Endothelial cell (in vitro differentiated cells): Measurements from ENCODE around the gene FARSB. TPM values are rescaled to one million over a fixed set of nuclear protein-coding genes. Genes with fewer than 3 reads are reported as not detected.

Experiments
- DNase-seq: peaks from one replicate; pipeline ENCODE4 v3.0.0; 2021; ENCODE audit warnings: low spot score
- H3K27ac Mint-ChIP-seq: one replicate; pipeline ENCODE4 v1.8.0; 2021; ENCODE audit warnings: mixed read lengths, inconsistent platforms; ENCODE audit not compliant: unreplicated experiment
- H3K27me3 Mint-ChIP-seq: one replicate; pipeline ENCODE4 v1.8.0; 2021; ENCODE audit warnings: mild to moderate bottlenecking, moderate library complexity, mixed read lengths, inconsistent platforms; ENCODE audit not compliant: unreplicated experiment
- H3K36me3 Mint-ChIP-seq: one replicate; pipeline ENCODE4 v1.8.0; 2021; ENCODE audit warnings: mild to moderate bottlenecking, low read depth, mixed read lengths, inconsistent platforms; ENCODE audit not compliant: unreplicated experiment
- H3K4me1 Mint-ChIP-seq: one replicate; pipeline ENCODE4 v1.8.0; 2021; ENCODE audit warnings: mild to moderate bottlenecking, mixed read lengths, inconsistent platforms; ENCODE audit not compliant: unreplicated experiment
- H3K4me3 Mint-ChIP-seq: one replicate; pipeline ENCODE4 v1.8.0; 2021; ENCODE audit warnings: mild to moderate bottlenecking, mixed read lengths, inconsistent platforms; ENCODE audit not compliant: unreplicated experiment
- H3K9me3 Mint-ChIP-seq: one replicate; pipeline ENCODE4 v1.8.0; 2021; ENCODE audit warnings: mixed read lengths, inconsistent platforms; ENCODE audit not compliant: unreplicated experiment
- total RNA-seq: library from RNA; stranded (reverse); fragmentation: NEBNext Ultra II Directional; extraction: Animal tissue kit (Norgen Biotek cat#: 25700); gene quantifications from one replicate; pipeline ENCODE4 v1.2.1, GENCODE V29; 2021; ENCODE audit not compliant: unreplicated experiment
- TF ChIP-seq, protein P1 (sequence below): fragments of 200-600 bp; sonication (generic); IDR thresholded peaks from one replicate; pipeline ENCODE4 v1.5.0; 2021; ENCODE audit warnings: antibody characterized with exemption; ENCODE audit not compliant: unreplicated experiment

Gene FARSB
- total RNA-seq, 1 donor from 2014 or later, result 11.9 TPM

DNA sequence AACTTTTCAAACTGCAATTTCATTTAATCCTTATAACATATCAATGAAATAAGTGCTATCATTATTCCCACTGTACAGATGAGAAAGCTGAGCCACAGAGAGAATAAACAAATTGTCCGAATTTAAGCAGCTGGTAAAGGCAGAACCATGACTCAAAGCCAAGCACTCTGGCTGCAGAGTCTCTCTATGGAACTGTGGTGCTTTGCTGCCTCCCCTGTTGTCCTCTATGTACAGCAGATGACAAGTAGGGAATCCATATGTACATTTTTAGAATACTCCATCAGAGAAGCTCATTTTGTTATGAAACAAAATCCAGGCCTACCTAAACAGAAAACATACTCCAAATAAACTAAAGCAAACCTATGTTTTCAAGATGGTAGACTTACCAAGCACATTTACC lies 45.1 kb downstream of the FARSB start:
- H3K27ac Mint-ChIP-seq, result no peak overlapping the region
- no peak for DNase-seq
- H3K27me3 Mint-ChIP-seq, result no peaks in the 10 kb centered on the region
- TF ChIP-seq, protein P1, sequence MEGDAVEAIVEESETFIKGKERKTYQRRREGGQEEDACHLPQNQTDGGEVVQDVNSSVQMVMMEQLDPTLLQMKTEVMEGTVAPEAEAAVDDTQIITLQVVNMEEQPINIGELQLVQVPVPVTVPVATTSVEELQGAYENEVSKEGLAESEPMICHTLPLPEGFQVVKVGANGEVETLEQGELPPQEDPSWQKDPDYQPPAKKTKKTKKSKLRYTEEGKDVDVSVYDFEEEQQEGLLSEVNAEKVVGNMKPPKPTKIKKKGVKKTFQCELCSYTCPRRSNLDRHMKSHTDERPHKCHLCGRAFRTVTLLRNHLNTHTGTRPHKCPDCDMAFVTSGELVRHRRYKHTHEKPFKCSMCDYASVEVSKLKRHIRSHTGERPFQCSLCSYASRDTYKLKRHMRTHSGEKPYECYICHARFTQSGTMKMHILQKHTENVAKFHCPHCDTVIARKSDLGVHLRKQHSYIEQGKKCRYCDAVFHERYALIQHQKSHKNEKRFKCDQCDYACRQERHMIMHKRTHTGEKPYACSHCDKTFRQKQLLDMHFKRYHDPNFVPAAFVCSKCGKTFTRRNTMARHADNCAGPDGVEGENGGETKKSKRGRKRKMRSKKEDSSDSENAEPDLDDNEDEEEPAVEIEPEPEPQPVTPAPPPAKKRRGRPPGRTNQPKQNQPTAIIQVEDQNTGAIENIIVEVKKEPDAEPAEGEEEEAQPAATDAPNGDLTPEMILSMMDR, result no peak
- H3K4me3 Mint-ChIP-seq, result no peak overlapping the region
- H3K36me3 Mint-ChIP-seq, result no peaks in the 10 kb centered on the region
- no peaks in the 10 kb centered on the region for H3K9me3 Mint-ChIP-seq
- H3K4me1 Mint-ChIP-seq, result peaks cover 3% of the 10 kb centered on the region

DNA sequence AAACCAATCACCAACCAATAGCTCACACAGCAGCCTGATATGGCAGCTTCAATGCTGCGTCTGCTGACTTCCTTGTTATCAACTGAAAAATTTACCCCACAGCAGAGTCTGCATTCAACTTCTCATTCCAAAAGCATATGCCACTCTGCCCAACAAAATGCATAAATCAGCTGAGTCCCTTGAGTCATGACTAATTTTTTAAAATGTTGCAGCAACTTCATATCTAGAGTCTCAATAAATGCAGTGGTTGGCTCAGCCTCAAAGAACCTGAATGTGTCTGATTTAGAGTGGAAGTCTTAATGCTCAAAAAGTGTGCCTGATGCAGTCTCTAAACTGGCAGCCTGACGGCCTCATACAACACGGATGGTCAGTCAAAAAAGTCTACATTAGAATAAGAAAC lies 46.5 kb downstream of the FARSB start:
- TF ChIP-seq, protein P1, result no peak
- Mint-ChIP-seq H3K27me3 (no peaks in the 10 kb centered on the region), H3K4me3 (no peak overlapping the region), H3K27ac (no peak overlapping the region), H3K36me3 (no peaks in the 10 kb centered on the region), H3K4me1 (no peaks in the 10 kb centered on the region), H3K9me3 (no peaks in the 10 kb centered on the region)
- DNase-seq, result no peak

DNA sequence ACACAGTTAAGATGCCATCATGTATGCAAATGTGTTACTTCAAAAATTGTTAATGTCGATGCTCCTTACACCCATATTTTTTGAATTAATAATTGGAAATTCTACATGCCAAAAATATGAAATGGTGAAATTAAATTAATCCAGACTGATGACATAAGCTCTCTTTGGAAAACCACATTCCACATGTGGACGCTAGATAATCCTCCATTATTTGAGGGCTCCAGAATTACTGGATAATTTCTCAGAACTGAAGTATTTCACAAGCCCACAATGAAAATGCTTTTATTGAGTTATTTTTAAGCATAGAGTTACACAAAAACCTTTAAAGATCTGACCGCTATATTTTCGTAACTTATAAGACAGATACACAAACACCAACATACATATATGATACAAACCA lies 47.8 kb downstream of the FARSB start:
- Mint-ChIP-seq H3K36me3 (no peaks in the 10 kb centered on the region), H3K9me3 (no peaks in the 10 kb centered on the region), H3K4me3 (no peak overlapping the region), H3K27me3 (no peaks in the 10 kb centered on the region), H3K27ac (no peak overlapping the region), H3K4me1 (no peaks in the 10 kb centered on the region)
- no peak for DNase-seq
- TF ChIP-seq, protein P1, result no peak

DNA sequence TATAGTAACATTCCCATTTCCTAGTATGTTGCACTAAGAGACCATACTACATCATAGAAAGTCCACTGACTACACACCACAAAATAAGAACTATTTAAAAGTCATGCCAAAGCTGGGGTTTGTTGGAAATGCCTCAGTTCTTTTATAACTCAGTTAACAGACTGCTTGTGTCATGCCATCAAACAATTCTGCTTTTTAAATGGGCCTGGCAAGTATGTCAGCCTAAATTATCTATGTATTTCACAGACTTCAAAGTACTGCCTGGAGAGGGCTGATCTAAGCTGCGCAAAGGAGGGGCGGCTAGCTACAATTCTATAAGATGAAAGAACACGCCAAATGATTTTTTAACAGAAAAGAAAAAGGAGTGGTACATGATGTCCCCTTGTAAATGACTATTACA lies 49.6 kb downstream of the FARSB start:
- Mint-ChIP-seq H3K9me3 (no peaks in the 10 kb centered on the region), H3K4me1 (no peaks in the 10 kb centered on the region), H3K4me3 (no peak overlapping the region), H3K27me3 (no peaks in the 10 kb centered on the region), H3K27ac (no peak overlapping the region), H3K36me3 (no peaks in the 10 kb centered on the region)
- TF ChIP-seq, protein P1, result no peak
- no peak for DNase-seq

DNA sequence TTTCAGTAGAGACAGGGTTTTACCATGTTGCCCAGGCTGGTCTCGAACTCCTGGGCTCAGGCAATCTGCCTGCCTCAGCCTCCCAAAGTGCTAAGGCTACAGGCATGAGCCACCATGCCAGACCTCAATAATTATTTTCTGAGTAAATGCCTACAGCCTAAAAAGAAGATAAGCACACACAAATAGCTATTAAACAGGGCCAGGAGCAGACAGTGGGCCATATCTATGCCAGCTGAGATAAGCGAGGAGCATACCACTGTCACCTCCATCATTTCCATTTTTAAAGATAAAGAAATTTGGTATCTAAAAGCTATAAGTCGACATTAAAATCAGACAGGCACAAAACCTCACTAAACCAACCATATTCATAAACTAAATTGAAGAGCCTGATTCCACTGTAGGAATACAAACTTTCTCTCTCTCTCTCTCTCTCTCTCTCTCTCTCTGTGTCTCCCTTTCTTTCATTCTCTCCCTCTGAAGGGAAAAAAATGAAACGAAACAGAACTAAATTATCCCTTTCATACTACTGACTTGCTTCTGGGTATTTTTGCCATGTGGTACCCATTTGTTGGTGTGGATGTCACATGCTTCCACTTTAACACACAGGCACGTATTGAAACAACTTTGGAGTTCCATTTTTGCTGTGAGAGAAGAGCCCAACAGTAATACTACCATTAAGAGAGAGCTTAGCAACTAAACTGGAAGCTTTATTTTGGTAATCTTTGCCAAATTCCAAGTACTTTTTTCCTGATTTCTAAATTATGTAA lies 51.0 kb downstream of the FARSB start:
- H3K36me3 Mint-ChIP-seq, result no peaks in the 10 kb centered on the region
- no peak overlapping the region for H3K4me3 Mint-ChIP-seq
- TF ChIP-seq, protein P1, result no peak
- no peak overlapping the region for H3K27ac Mint-ChIP-seq
- H3K27me3 Mint-ChIP-seq, result no peaks in the 10 kb centered on the region
- H3K9me3 Mint-ChIP-seq, result no peaks in the 10 kb centered on the region
- no peak for DNase-seq
- H3K4me1 Mint-ChIP-seq, result no peaks in the 10 kb centered on the region
